A673 (cell line): ENCODE measurements around the gene PRKG1.

Experiments used
- CTCF ChIP-seq: fragments of 300-800, 200-600 bp; sonication (generic); conservative IDR thresholded peaks from 2 replicates; pipeline ENCODE4 v1.5.1; 2017; ENCODE audit warnings: low read depth, mild to moderate bottlenecking, antibody characterized with exemption, low read length, moderate library complexity, mixed read lengths
- EZH2 ChIP-seq: fragments of 200-600 bp; sonication (generic); IDR thresholded peaks from 2 replicates; pipeline ENCODE4 v1.6.1; 2017; ENCODE audit warnings: borderline replicate concordance, low read depth, mild to moderate bottlenecking, mixed read lengths, antibody characterized with exemption, low read length; ENCODE audit not compliant: poor library complexity, severe bottlenecking

GRCh38 chr10:51077507-51077906, 3.2 kb downstream of the PRKG1 start:
- no peak for TF ChIP-seq CTCF
- no peak for TF ChIP-seq EZH2
